Prostate gland (tissue), 2 donors: ENCODE measurements around the gene PALLD. TPM values are rescaled to one million over a fixed set of nuclear protein-coding genes. Genes with fewer than 3 reads are reported as not detected.

ENCODE experiments used
- DNase-seq: peaks from one replicate; pipeline ENCODE4 v3.0.0-alpha.2; 2019; ENCODE audit warnings: low spot score
- H3K27ac ChIP-seq, 2 donors: fragments of 200-600 bp; sonication (generic); 2 replicates each; pipeline ENCODE4 v1.5.1; 2017 to 2019
- H3K27me3 ChIP-seq: fragments of 200-600 bp; sonication (generic); replicated peaks from 2 replicates; pipeline ENCODE4 v1.5.1; 2019; ENCODE audit not compliant: insufficient read depth
- H3K36me3 ChIP-seq, 2 donors: fragments of 200-600 bp; sonication (generic); 1 replicate in 1 of 2; 2 replicates in 1 of 2; pipeline versions ENCODE4 v1.5.1 to v1.8.1; 2017 to 2019
- H3K4me1 ChIP-seq: fragments of 200-600 bp; sonication (generic); replicated peaks from 2 replicates; pipeline ENCODE4 v1.5.1; 2019
- H3K4me3 ChIP-seq, 2 donors: fragments of 200-600 bp; sonication (generic); 2 replicates each; pipeline ENCODE4 v1.5.1; 2017 to 2019
- H3K9me3 ChIP-seq: fragments of 200-600 bp; sonication (generic); 2 replicates; pipeline ENCODE4 v1.5.1; 2017
- POLR2A ChIP-seq: fragments of 450-650 bp; IDR thresholded peaks from one replicate; pipeline ENCODE4 v1.6.1; 2016; ENCODE audit warnings: antibody characterized with exemption, mild to moderate bottlenecking
- POLR2AphosphoS5 ChIP-seq: sonication (generic); formaldehyde crosslinking; IDR thresholded peaks from one replicate; pipeline ENCODE4 v1.6.1; 2017; ENCODE audit warnings: antibody characterized with exemption
- WGBS: methylation state at CpG from one replicate; pipeline ENCODE4 v1.1.5; 2018; 5-methylcytosine and 5-hydroxymethylcytosine counted together
- intact Hi-C: fragments of 100-400 bp; cut with DNase I; formaldehyde crosslinking; loops from one replicate; pipeline ENCODE4 v1.14.2; 2022
- total RNA-seq, 2 donors: library from RNA; depleted of rRNA; stranded (reverse); fragments of >200 nt; gene quantifications; one replicate each; pipeline ENCODE4 v1.1.0, GENCODE V29; 2016
- TF ChIP-seq, protein P1 (sequence below), 4 experiments: fragments of 200-600 bp in 2 of 4; fragments of 450-650 bp in 2 of 4; sonication (generic) in 2 of 4; IDR thresholded peaks; 1 replicate in 3 of 4; 2 replicates in 1 of 4; pipeline ENCODE4 v1.5.1; 2016 to 2019; ENCODE audit warnings: antibody characterized with exemption in 4 of 4, mild to moderate bottlenecking in 2 of 4, moderate library complexity in 2 of 4

PALLD gene
- total RNA-seq, 2 donors from 2014 or later, result 252 TPM

DNA sequence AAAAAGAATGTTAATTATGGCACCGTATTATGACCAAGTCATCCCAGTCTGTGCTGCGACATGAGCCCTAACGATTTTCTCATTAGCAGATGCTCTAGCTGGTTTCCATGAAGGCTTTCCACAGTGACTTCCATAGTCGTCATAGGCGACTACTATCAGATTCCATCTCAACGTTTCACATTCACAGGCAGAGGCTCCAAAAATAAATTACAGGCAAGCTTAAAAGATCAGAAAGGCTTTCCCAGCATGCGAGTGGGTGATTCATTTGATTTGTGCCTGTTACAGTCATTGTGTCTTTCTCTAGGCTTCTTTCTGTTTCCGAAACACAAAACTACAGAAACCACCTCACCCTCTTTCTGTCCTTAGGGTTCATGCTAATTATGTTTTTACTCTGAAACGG lies 43.2 kb downstream of the PALLD start:
- intact Hi-C loops, result no loop called here
- Histone ChIP-seq H3K4me3 (no peak overlapping the region), H3K4me1 (no peaks in the 10 kb centered on the region), H3K27me3 (no peaks in the 10 kb centered on the region), H3K27ac (no peak overlapping the region), H3K36me3 (no peaks in the 10 kb centered on the region), H3K9me3 (no peaks in the 10 kb centered on the region)
- no peak for TF ChIP-seq POLR2A
- TF ChIP-seq, protein P1, sequence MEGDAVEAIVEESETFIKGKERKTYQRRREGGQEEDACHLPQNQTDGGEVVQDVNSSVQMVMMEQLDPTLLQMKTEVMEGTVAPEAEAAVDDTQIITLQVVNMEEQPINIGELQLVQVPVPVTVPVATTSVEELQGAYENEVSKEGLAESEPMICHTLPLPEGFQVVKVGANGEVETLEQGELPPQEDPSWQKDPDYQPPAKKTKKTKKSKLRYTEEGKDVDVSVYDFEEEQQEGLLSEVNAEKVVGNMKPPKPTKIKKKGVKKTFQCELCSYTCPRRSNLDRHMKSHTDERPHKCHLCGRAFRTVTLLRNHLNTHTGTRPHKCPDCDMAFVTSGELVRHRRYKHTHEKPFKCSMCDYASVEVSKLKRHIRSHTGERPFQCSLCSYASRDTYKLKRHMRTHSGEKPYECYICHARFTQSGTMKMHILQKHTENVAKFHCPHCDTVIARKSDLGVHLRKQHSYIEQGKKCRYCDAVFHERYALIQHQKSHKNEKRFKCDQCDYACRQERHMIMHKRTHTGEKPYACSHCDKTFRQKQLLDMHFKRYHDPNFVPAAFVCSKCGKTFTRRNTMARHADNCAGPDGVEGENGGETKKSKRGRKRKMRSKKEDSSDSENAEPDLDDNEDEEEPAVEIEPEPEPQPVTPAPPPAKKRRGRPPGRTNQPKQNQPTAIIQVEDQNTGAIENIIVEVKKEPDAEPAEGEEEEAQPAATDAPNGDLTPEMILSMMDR (IDR thresholded peaks at IDR 0.05), result no peak
- TF ChIP-seq POLR2AphosphoS5, result no peak
- WGBS, result 78% methylated on average over 9 of the region's 9 CpGs
- DNase-seq, result no peak

DNA sequence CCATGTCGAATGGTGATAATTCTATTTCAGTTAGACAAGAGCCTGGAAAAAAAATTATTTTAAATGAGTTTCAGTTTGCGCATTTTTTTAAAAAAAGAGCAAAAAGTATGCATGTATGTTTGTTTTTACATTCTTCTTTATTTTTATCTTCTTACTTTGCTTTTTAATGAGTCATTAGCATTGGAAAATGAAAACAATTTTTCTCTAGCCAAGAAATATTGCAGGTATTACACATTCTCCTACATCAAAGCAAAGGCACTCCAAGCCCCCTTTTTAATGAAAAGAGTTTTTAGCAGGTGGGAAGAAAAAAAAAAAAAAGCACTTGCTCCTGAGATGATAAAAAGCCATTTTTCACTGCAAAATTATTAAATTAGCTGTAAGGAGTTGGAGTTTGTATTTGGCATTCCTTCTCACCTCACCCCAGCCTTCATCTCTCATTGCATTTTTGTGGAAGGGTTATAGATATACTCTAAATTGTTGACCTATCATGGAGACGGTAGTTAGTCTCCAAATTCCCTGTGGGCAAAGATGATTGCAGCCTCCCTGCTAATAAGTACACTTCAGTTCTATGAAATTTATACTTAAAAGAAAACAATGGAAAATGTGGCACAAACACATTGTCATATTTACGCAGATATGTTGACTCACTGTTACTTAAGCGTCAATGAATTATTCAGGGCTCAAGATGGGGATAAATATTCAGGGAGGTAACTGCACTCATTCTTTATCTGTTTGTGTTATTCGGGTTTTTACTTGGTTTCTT lies 43.8 kb downstream of the PALLD start:
- Histone ChIP-seq H3K4me3 (no peak overlapping the region), H3K4me1 (no peaks in the 10 kb centered on the region), H3K27me3 (no peaks in the 10 kb centered on the region), H3K27ac (no peak overlapping the region), H3K36me3 (no peaks in the 10 kb centered on the region), H3K9me3 (no peaks in the 10 kb centered on the region)
- intact Hi-C loops, result no loop called here
- no peak for TF ChIP-seq POLR2AphosphoS5
- TF ChIP-seq POLR2A, result no peak
- TF ChIP-seq, protein P1 (IDR thresholded peaks at IDR 0.05), result no peak
- DNase-seq, result no peak
- 87% methylated on average over 6 of the region's 6 CpGs for WGBS

DNA sequence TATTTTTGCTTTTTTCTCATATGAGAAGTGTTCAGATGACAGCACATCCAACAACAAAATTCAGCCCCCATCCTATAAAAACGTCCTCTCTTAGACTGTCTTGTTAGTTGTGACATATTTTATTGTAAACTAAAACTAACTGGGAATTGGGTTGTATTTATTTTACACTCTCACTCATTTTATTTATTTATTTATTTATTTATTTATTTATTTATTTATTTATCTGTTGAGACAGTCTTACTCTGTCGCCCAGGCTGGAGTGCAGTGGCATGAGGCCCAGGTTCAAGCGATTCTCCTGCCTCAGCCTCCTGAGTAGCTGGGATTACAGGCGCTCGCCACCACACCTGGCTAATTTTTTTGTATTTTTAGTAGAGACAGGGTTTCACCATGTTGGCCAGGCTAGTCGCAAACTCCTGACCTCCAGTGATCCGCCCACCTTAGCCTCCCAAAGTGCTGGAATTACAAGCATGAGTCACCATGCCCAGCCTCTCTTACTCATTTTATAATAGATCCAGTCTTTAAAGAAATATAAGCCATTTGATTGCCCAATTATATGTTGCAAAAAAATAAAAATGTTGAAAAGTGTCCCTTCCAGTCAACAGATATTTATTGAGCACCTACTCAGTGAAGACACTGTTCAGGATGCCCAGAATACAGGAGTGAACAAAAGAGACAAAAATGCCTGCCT lies 44.6 kb downstream of the PALLD start:
- Histone ChIP-seq H3K27ac (no peak overlapping the region), H3K4me3 (no peak overlapping the region), H3K4me1 (no peaks in the 10 kb centered on the region), H3K27me3 (no peaks in the 10 kb centered on the region), H3K36me3 (no peaks in the 10 kb centered on the region), H3K9me3 (no peaks in the 10 kb centered on the region)
- WGBS, result 90% methylated on average over 7 of the region's 7 CpGs
- no peak for DNase-seq
- intact Hi-C loops, result no loop called here
- TF ChIP-seq POLR2AphosphoS5, result no peak
- TF ChIP-seq POLR2A, result no peak
- TF ChIP-seq, protein P1 (IDR thresholded peaks at IDR 0.05), result no peak

DNA sequence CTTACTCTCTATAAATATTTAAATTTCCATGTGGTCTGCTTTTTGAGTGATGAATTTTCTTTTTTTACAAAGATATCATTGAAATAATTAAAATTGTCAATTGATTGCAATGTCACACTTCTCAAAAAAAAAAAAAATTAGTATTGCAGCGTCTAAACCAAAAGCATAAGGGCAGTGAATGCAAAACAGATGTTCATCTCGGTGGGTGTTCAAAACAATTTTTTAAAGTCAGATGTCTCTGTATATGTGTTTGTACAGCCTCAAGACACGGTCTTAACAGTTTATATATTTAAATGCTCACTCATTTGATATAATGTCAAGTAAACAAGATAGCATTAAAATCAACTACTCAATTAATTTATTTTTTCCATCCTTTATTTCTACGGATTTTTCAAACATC lies 52.3 kb downstream of the PALLD start:
- no peak for DNase-seq
- Histone ChIP-seq H3K36me3 (no peaks in the 10 kb centered on the region), H3K4me3 (no peak overlapping the region), H3K27ac (no peak overlapping the region), H3K27me3 (no peaks in the 10 kb centered on the region), H3K9me3 (no peaks in the 10 kb centered on the region), H3K4me1 (no peaks in the 10 kb centered on the region)
- intact Hi-C loops, result no loop called here
- TF ChIP-seq POLR2AphosphoS5, result no peak
- TF ChIP-seq, protein P1 (IDR thresholded peaks at IDR 0.05), result no peak
- no peak for TF ChIP-seq POLR2A
- 58% methylated on average over 4 of the region's 4 CpGs for WGBS
